HEK293 (cell line): ENCODE results near the gene BBLN.

ENCODE experiments used
- CTCF ChIA-PET: fragments of 350-600 bp; formaldehyde crosslinking; extraction: SDS; loops from one replicate; lab custom pipeline; 2021; ENCODE audit warnings: antibody characterized with exemption; lab: Yijun Ruan, JAX
- POLR2A ChIA-PET: fragments of 300-600 bp; formaldehyde crosslinking; extraction: SDS; loops from one replicate; lab custom pipeline; 2020; ENCODE audit warnings: antibody characterized with exemption, inconsistent platforms; lab: Yijun Ruan, JAX
- H3K27ac ChIP-seq: fragments of 200-500 bp; sonication (Bioruptor generic); 2 replicates; pipeline ENCODE4 v1.5.1; 2014; ENCODE audit warnings: low read depth, low read length, control low read depth, inconsistent platforms; ENCODE audit errors: extremely low read depth
- H3K36me3 ChIP-seq, 2 experiments: fragments of 200-500 bp in 1 of 2; sonication (Bioruptor generic) in 1 of 2; 1 replicate in 1 of 2; 2 replicates in 1 of 2; pipeline ENCODE4 v1.5.1; 2014 to 2017; ENCODE audit warnings: inconsistent platforms in 2 of 2, low read length in 2 of 2; ENCODE audit not compliant: control insufficient read depth in 2 of 2, insufficient read depth in 1 of 2
- H3K4me1 ChIP-seq: fragments of 200-500 bp; sonication (Bioruptor generic); 2 replicates; pipeline ENCODE4 v1.5.1; 2014; ENCODE audit warnings: mild to moderate bottlenecking, low read length, inconsistent platforms; ENCODE audit not compliant: control insufficient read depth, insufficient read depth
- H3K4me3 ChIP-seq: 2 replicates; pipeline ENCODE4 v1.5.1; 2011; ENCODE audit warnings: low read depth, mild to moderate bottlenecking, control low read depth, low read length, moderate library complexity
- H3K9me3 ChIP-seq: fragments of 200-500 bp; sonication (Bioruptor generic); 2 replicates; pipeline ENCODE4 v1.5.1; 2014; ENCODE audit warnings: low read depth, low read length, inconsistent platforms; ENCODE audit not compliant: control insufficient read depth, insufficient read depth
- EGR2 ChIP-seq: fragments of 450-650 bp; formaldehyde crosslinking; IDR thresholded peaks from 2 replicates; pipeline ENCODE4 v1.5.1; 2016; ENCODE audit warnings: low read depth, missing biosample characterization, missing genetic modification characterization
- GFI1B ChIP-seq: fragments of 450-650 bp; formaldehyde crosslinking; IDR thresholded peaks from 2 replicates; pipeline ENCODE4 v1.5.1; 2016; ENCODE audit warnings: missing biosample characterization, missing genetic modification characterization
- GLI4 ChIP-seq: fragments of 450-650 bp; formaldehyde crosslinking; IDR thresholded peaks from 2 replicates; pipeline ENCODE4 v1.5.1; 2016; ENCODE audit warnings: missing biosample characterization, missing genetic modification characterization
- GLIS1 ChIP-seq: fragments of 450-650 bp; formaldehyde crosslinking; IDR thresholded peaks from 2 replicates; pipeline ENCODE4 v1.5.1; 2016; ENCODE audit warnings: missing biosample characterization, missing genetic modification characterization
- GLIS2 ChIP-seq: fragments of 450-650 bp; formaldehyde crosslinking; IDR thresholded peaks from 2 replicates; pipeline ENCODE4 v1.5.1; 2016; ENCODE audit warnings: missing biosample characterization, missing genetic modification characterization
- HOXD13 ChIP-seq: sonication (generic); formaldehyde crosslinking; IDR thresholded peaks from 2 replicates; pipeline ENCODE4 v1.8.0; 2022; ENCODE audit warnings: missing genetic modification reagents, borderline replicate concordance
- KLF1 ChIP-seq: fragments of 450-650 bp; formaldehyde crosslinking; IDR thresholded peaks from 2 replicates; pipeline ENCODE4 v1.5.1; 2016; ENCODE audit warnings: missing biosample characterization, missing genetic modification characterization
- MZF1 ChIP-seq: fragments of 450-650 bp; formaldehyde crosslinking; IDR thresholded peaks from 2 replicates; pipeline ENCODE4 v1.5.1; 2017; ENCODE audit warnings: missing biosample characterization, missing genetic modification characterization, borderline replicate concordance
- PRDM4 ChIP-seq: fragments of 450-650 bp; formaldehyde crosslinking; IDR thresholded peaks from 2 replicates; pipeline ENCODE4 v1.5.1; 2017; ENCODE audit warnings: missing biosample characterization, missing genetic modification characterization
- TCF7L2 ChIP-seq: IDR thresholded peaks from 2 replicates; pipeline ENCODE4 v1.6.1; 2011; ENCODE audit warnings: low read depth, mild to moderate bottlenecking, inconsistent platforms, low read length, moderate library complexity, borderline replicate concordance
- YY1 ChIP-seq: fragments of 450-650 bp; formaldehyde crosslinking; IDR thresholded peaks from 2 replicates; pipeline ENCODE4 v1.5.1; 2018; ENCODE audit warnings: missing biosample characterization, missing genetic modification characterization
- ZBTB48 ChIP-seq: fragments of 450-650 bp; formaldehyde crosslinking; IDR thresholded peaks from 2 replicates; pipeline ENCODE4 v1.5.1; 2016; ENCODE audit warnings: missing biosample characterization, missing genetic modification characterization
- ZNF114 ChIP-seq: fragments of 450-650 bp; formaldehyde crosslinking; IDR thresholded peaks from 2 replicates; pipeline ENCODE4 v1.5.0; 2017; ENCODE audit warnings: missing biosample characterization, missing genetic modification characterization
- ZNF324 ChIP-seq: fragments of 450-650 bp; formaldehyde crosslinking; IDR thresholded peaks from 2 replicates; pipeline ENCODE4 v1.5.1; 2016; ENCODE audit warnings: missing biosample characterization, missing genetic modification characterization
- ZNF335 ChIP-seq: fragments of 450-650 bp; formaldehyde crosslinking; conservative IDR thresholded peaks from 2 replicates; pipeline ENCODE4 v1.5.1; 2016; ENCODE audit warnings: missing biosample characterization, missing genetic modification characterization
- ZNF341 ChIP-seq: fragments of 450-650 bp; formaldehyde crosslinking; IDR thresholded peaks from 2 replicates; pipeline ENCODE4; 2016; ENCODE audit warnings: low read depth, missing biosample characterization, missing genetic modification characterization
- ZNF391 ChIP-seq: fragments of 450-650 bp; formaldehyde crosslinking; IDR thresholded peaks from 2 replicates; pipeline ENCODE4 v1.5.1; 2016; ENCODE audit warnings: low read depth, missing biosample characterization, missing genetic modification characterization, borderline replicate concordance
- ZNF530 ChIP-seq: fragments of 450-650 bp; formaldehyde crosslinking; IDR thresholded peaks from 2 replicates; pipeline ENCODE4 v1.5.1; 2016; ENCODE audit warnings: low read depth, missing biosample characterization, missing genetic modification characterization
- ZNF555 ChIP-seq: fragments of 450-650 bp; formaldehyde crosslinking; conservative IDR thresholded peaks from 2 replicates; pipeline ENCODE4 v1.5.1; 2017; ENCODE audit warnings: missing biosample characterization, mild to moderate bottlenecking, missing genetic modification characterization, inconsistent platforms
- ZNF558 ChIP-seq: fragments of 450-650 bp; formaldehyde crosslinking; IDR thresholded peaks from 2 replicates; pipeline ENCODE4 v1.5.1; 2016; ENCODE audit warnings: missing biosample characterization, missing genetic modification characterization
- ZNF571 ChIP-seq: fragments of 450-650 bp; formaldehyde crosslinking; IDR thresholded peaks from 2 replicates; pipeline ENCODE4 v1.5.0; 2017; ENCODE audit warnings: missing biosample characterization, missing genetic modification characterization
- ZNF76 ChIP-seq: fragments of 450-650 bp; formaldehyde crosslinking; IDR thresholded peaks from 2 replicates; pipeline ENCODE4; 2016; ENCODE audit warnings: low read depth, missing biosample characterization, missing genetic modification characterization, borderline replicate concordance
- ZNF776 ChIP-seq: fragments of 450-650 bp; formaldehyde crosslinking; IDR thresholded peaks from 2 replicates; pipeline ENCODE4 v1.5.0; 2017; ENCODE audit warnings: missing biosample characterization, missing genetic modification characterization, borderline replicate concordance
- ZXDB ChIP-seq: fragments of 450-650 bp; formaldehyde crosslinking; IDR thresholded peaks from 2 replicates; pipeline ENCODE4 v1.5.1; 2016; ENCODE audit warnings: missing biosample characterization, missing genetic modification characterization
- TF ChIP-seq, protein P1 (sequence below): fragments of 450-650 bp; formaldehyde crosslinking; IDR thresholded peaks from 2 replicates; pipeline ENCODE4 v1.5.1; 2016; ENCODE audit warnings: missing biosample characterization, missing genetic modification characterization
- TF ChIP-seq, protein P2 (sequence below): fragments of 450-650 bp; formaldehyde crosslinking; IDR thresholded peaks from 2 replicates; pipeline ENCODE4 v1.5.1; 2016; ENCODE audit warnings: missing biosample characterization, missing genetic modification characterization
- TF ChIP-seq, protein P3 (sequence below): fragments of 450-650 bp; formaldehyde crosslinking; IDR thresholded peaks from 2 replicates; pipeline ENCODE4 v1.5.1; 2016; ENCODE audit warnings: missing biosample characterization, missing genetic modification characterization
- TF ChIP-seq, protein P4 (sequence below): fragments of 450-650 bp; formaldehyde crosslinking; IDR thresholded peaks from 2 replicates; pipeline ENCODE4 v1.5.1; 2017; ENCODE audit warnings: missing biosample characterization, missing genetic modification characterization

The BBLN gene

GRCh38 chr9:128203707-128204551, 43.9 kb downstream of the BBLN start:
- Histone ChIP-seq H3K4me1 (no peaks in the 10 kb centered on the region), H3K27ac (peak overlapping the region; percentile 7; the same call in 1 of the 2 replicates), H3K9me3 (no peaks in the 10 kb centered on the region), H3K36me3 (no peaks in the 10 kb centered on the region), H3K4me3 (peak overlapping the region; percentile 68)
- ChIA-PET POLR2A (interaction anchor here (1.3 kb wide), 1 partner anchor 14 kb away, joined by 3 read pairs; no protein-coding TSS in a partner anchor), CTCF (interaction anchor here (0.6 to 1.1 kb wide), 12 partner anchors 8 to 1010 kb away, joined by 3 to 11 read pairs (median 4); no protein-coding TSS in a partner anchor)
- no peak for TF ChIP-seq TCF7L2
- TF ChIP-seq ZNF776 (tag by site-specific recombination) = no peak
- no peak for TF ChIP-seq ZNF555 (tag by site-specific recombination)
- TF ChIP-seq, protein P1, sequence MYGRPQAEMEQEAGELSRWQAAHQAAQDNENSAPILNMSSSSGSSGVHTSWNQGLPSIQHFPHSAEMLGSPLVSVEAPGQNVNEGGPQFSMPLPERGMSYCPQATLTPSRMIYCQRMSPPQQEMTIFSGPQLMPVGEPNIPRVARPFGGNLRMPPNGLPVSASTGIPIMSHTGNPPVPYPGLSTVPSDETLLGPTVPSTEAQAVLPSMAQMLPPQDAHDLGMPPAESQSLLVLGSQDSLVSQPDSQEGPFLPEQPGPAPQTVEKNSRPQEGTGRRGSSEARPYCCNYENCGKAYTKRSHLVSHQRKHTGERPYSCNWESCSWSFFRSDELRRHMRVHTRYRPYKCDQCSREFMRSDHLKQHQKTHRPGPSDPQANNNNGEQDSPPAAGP (tag by site-specific recombination) = no peak
- TF ChIP-seq ZNF76 = peak; percentile 60; the same call in 1 of the 2 replicates
- TF ChIP-seq GLIS1 (tag by site-specific recombination) = peak; percentile 93
- TF ChIP-seq ZBTB48 = peak; percentile 97
- TF ChIP-seq ZNF571 (tag by site-specific recombination) = no peak
- TF ChIP-seq ZXDB (tag by site-specific recombination) = peak; percentile 60
- TF ChIP-seq GLI4 (tag by site-specific recombination) = no peak
- TF ChIP-seq, protein P2, sequence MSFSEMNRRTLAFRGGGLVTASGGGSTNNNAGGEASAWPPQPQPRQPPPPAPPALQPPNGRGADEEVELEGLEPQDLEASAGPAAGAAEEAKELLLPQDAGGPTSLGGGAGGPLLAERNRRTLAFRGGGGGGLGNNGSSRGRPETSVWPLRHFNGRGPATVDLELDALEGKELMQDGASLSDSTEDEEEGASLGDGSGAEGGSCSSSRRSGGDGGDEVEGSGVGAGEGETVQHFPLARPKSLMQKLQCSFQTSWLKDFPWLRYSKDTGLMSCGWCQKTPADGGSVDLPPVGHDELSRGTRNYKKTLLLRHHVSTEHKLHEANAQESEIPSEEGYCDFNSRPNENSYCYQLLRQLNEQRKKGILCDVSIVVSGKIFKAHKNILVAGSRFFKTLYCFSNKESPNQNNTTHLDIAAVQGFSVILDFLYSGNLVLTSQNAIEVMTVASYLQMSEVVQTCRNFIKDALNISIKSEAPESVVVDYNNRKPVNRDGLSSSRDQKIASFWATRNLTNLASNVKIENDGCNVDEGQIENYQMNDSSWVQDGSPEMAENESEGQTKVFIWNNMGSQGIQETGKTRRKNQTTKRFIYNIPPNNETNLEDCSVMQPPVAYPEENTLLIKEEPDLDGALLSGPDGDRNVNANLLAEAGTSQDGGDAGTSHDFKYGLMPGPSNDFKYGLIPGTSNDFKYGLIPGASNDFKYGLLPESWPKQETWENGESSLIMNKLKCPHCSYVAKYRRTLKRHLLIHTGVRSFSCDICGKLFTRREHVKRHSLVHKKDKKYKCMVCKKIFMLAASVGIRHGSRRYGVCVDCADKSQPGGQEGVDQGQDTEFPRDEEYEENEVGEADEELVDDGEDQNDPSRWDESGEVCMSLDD (tag by site-specific recombination) = peak; percentile 56; the same call in 1 of the 2 replicates
- TF ChIP-seq MZF1 (tag by site-specific recombination) = peak; percentile 45; the same call in 1 of the 2 replicates
- no peak for TF ChIP-seq ZNF558 (tag by site-specific recombination)
- TF ChIP-seq ZNF324 = peak; percentile 36
- peak; percentile 77; the same call in 1 of the 2 replicates for TF ChIP-seq YY1 (tag by site-specific recombination)
- TF ChIP-seq, protein P3, sequence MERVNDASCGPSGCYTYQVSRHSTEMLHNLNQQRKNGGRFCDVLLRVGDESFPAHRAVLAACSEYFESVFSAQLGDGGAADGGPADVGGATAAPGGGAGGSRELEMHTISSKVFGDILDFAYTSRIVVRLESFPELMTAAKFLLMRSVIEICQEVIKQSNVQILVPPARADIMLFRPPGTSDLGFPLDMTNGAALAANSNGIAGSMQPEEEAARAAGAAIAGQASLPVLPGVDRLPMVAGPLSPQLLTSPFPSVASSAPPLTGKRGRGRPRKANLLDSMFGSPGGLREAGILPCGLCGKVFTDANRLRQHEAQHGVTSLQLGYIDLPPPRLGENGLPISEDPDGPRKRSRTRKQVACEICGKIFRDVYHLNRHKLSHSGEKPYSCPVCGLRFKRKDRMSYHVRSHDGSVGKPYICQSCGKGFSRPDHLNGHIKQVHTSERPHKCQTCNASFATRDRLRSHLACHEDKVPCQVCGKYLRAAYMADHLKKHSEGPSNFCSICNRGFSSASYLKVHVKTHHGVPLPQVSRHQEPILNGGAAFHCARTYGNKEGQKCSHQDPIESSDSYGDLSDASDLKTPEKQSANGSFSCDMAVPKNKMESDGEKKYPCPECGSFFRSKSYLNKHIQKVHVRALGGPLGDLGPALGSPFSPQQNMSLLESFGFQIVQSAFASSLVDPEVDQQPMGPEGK = peak; percentile 94
- TF ChIP-seq ZNF391 (tag by site-specific recombination) = no peak
- peak; percentile 89 for TF ChIP-seq ZNF335 (tag by site-specific recombination)
- no peak for TF ChIP-seq ZNF114 (tag by site-specific recombination)
- peak; percentile 38; the same call in 1 of the 2 replicates for TF ChIP-seq PRDM4 (tag by site-specific recombination)
- TF ChIP-seq GFI1B (tag by site-specific recombination) = no peak
- TF ChIP-seq EGR2 = peak; percentile 45; the same call in 1 of the 2 replicates
- TF ChIP-seq HOXD13 = no peak
- TF ChIP-seq, protein P4, sequence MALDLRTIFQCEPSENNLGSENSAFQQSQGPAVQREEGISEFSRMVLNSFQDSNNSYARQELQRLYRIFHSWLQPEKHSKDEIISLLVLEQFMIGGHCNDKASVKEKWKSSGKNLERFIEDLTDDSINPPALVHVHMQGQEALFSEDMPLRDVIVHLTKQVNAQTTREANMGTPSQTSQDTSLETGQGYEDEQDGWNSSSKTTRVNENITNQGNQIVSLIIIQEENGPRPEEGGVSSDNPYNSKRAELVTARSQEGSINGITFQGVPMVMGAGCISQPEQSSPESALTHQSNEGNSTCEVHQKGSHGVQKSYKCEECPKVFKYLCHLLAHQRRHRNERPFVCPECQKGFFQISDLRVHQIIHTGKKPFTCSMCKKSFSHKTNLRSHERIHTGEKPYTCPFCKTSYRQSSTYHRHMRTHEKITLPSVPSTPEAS (tag by site-specific recombination) = 0 out of 2 replicates have a peak, but pooled peaks have one; percentile 7
- TF ChIP-seq GLIS2 (tag by site-specific recombination) = peak; percentile 95
- 0 out of 2 replicates have a peak, but pooled peaks have one; percentile 10 for TF ChIP-seq KLF1
- peak; percentile 98 for TF ChIP-seq ZNF341
- no peak for TF ChIP-seq ZNF530 (tag by site-specific recombination)
